ENCODE measurements around the gene EPC2.
A peak's percentile ranks its signal among the peaks of the same experiment; 100 is the strongest.

EPC2 gene, protein sequence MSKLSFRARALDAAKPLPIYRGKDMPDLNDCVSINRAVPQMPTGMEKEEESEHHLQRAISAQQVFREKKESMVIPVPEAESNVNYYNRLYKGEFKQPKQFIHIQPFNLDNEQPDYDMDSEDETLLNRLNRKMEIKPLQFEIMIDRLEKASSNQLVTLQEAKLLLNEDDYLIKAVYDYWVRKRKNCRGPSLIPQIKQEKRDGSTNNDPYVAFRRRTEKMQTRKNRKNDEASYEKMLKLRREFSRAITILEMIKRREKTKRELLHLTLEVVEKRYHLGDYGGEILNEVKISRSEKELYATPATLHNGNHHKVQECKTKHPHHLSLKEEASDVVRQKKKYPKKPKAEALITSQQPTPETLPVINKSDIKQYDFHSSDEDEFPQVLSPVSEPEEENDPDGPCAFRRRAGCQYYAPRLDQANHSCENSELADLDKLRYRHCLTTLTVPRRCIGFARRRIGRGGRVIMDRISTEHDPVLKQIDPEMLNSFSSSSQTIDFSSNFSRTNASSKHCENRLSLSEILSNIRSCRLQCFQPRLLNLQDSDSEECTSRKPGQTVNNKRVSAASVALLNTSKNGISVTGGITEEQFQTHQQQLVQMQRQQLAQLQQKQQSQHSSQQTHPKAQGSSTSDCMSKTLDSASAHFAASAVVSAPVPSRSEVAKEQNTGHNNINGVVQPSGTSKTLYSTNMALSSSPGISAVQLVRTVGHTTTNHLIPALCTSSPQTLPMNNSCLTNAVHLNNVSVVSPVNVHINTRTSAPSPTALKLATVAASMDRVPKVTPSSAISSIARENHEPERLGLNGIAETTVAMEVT

DNA sequence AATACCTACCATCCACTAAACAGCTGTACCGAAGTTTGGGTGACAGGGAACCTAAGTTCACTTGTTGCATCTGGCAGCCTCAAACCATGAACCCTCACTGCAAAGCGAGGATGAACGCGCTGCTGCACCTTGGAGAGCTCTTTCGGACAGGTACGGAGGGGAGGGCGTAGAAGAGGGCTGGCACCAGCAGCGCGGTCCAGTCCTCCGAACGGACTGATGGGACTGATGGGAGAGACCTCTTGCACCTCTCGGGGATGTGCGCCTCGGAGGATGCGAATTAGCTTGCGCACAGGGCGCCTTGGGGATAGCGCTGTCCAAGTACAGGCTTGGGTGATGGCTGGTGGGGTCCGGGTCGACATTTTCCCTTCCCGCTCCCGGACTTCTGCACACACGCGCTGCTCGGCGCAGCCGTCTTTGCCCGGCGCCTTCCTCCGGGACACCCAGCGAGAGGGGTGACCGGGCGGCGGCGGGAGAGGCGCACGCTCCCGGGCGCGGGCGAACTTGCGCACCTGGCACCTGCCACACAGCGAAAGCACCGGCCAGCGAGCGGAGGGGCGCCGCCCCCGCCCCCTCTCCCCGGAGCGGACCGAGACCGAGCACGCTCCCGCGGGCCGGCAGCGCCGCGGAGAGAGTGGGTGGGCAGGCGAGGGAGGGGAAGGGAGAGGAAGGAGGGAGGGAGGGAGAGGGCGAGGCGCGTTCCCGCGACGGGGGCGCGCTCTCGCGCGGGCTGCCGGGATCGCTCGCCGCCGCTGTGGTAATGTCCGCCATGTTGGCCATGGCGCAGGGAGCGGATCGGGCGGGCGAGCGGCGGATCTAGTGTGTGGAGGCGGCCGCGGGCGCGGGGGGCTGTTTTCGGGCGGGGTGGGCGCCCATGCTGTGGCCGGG lies at the start of gene EPC2:
EPC2 (plus strand) TSS at position 754 of the 885 bp plus-strand sequence. CDS start 267 bp downstream, outside the sequence.
- peaks cover 9% of the 10 kb centered on the region for H3K36me3 Mint-ChIP-seq (ENCODE audit: low read depth)
- H3K27ac Mint-ChIP-seq = peak within 1 kb of the TSS; percentile 98 to 100 (median 100)
- peaks cover 21% of the 10 kb centered on the region for H3K27me3 Mint-ChIP-seq (ENCODE audit: low read depth)
- TF ChIP-seq CTCF (IDR thresholded peaks at IDR 0.05; ENCODE audit: unreplicated experiment in 3 of 3) = no peak
- H3K9me3 Mint-ChIP-seq = no peaks in the 10 kb centered on the region
- H3K4me1 Mint-ChIP-seq = peaks cover 15% of the 10 kb centered on the region
- H3K4me3 Mint-ChIP-seq = peak within 1 kb of the TSS; percentile 92 to 96 (median 95)

GRCh38 chr2:148596018-148596417 lies 48.5 kb upstream of the EPC2 start:
- Mint-ChIP-seq H3K9me3 (peaks cover 10% of the 10 kb centered on the region), H3K27ac (no peak overlapping the region)

DNA sequence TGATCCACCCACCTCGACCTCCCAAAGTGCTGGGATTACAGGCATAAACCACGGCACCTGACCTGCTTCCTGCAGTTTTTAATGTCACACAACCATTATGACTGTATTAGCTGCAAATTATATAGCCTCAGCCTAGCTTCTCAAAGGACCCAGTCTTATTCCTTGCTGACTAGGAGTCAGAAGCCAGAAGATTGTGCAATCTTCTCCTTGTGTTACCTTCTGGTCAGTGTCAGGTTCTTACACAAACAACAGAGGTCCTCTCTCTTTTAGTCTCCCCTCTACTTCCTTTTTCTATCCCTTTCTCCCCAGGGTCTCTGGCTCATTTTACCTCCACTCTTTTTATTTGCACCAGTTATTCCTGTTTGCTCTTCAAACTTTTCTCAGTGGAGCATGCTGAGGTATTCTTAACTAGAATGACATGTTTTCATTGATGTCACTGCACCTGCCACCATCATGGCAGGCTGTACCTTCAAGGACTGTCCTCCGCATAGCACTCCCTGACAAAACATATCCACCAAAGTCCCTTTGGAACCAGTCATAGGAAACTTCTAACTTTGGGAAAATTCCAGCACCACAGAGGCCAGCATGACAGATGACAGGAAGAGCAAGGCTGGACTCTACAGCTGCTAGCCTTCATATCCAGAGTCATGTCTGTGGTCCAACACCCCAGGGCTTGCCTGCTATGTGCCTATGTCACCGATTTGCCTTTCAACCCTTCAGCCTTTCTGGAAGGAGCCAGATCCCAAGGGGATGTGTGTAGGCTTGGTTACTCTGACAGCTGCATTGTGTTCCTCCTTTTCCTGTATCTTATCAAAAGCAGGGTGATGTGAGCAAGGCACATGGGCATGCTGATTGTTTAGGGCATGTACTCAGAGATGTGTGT lies 45.2 kb upstream of the EPC2 start:
- Mint-ChIP-seq H3K27ac (no peak overlapping the region), H3K27me3 (ENCODE audit: low read depth) (no peaks in the 10 kb centered on the region), H3K4me1 (no peaks in the 10 kb centered on the region), H3K9me3 (peaks cover 20% of the 10 kb centered on the region), H3K36me3 (ENCODE audit: low read depth) (no peaks in the 10 kb centered on the region), H3K4me3 (no peak overlapping the region)
- TF ChIP-seq CTCF (IDR thresholded peaks at IDR 0.05; ENCODE audit: unreplicated experiment in 3 of 3) = no peak

More at GRCh38 chr2:148596018-148596417, 48.5 kb upstream of the EPC2 start:
- no peak overlapping the region for H3K4me3 Mint-ChIP-seq
- no peaks in the 10 kb centered on the region for H3K27me3 Mint-ChIP-seq (ENCODE audit: low read depth)
- H3K4me1 Mint-ChIP-seq = no peaks in the 10 kb centered on the region
- no peaks in the 10 kb centered on the region for H3K36me3 Mint-ChIP-seq (ENCODE audit: low read depth)
- TF ChIP-seq CTCF (IDR thresholded peaks at IDR 0.05; ENCODE audit: unreplicated experiment in 3 of 3) = no peak

DNA sequence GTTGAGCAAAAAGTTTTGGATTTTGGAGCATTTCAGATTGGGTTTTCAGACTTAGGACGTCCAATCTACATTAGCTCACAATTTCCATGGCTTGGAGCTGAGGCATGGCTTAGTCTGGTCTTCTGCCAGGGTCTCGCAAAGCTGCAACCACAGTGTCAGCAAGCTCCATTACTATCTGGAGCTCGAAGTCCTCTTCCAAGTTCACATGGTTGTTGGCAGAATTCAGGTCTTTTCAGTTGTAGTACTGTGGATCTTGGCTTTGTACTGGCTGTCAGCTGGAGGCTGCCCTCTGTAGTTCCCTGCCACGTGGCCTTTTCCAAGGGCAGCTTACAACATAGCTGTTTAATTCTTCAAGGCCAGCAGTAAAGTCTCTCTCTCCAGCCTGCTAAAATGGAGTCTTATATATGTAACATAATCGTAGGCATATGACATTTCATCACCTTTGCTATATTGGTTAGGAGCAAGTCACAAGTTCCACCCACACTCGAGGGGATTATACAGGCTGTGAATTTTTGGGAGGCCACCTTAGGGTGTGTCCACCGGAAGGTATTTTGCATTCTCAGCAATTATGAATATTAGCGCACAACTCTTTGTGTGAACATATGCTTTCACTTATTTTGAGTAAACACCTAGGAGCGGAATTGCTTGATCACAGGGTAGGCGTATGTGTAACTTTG lies 41.5 kb upstream of the EPC2 start:
- Mint-ChIP-seq H3K4me1 (no peaks in the 10 kb centered on the region), H3K9me3 (peaks cover 19% of the 10 kb centered on the region), H3K4me3 (no peak overlapping the region), H3K27ac (no peak overlapping the region), H3K27me3 (ENCODE audit: low read depth) (no peaks in the 10 kb centered on the region), H3K36me3 (ENCODE audit: low read depth) (no peaks in the 10 kb centered on the region)
- no peak for TF ChIP-seq CTCF (IDR thresholded peaks at IDR 0.05; ENCODE audit: unreplicated experiment in 3 of 3)

Data from nephron (organoid).